Mesendoderm (in vitro differentiated cells): ENCODE data around the gene RAB11FIP3.

ENCODE experiments used
- DNase-seq: peaks from one replicate; pipeline ENCODE4 v3.0.0; 2013
- H2AK5ac ChIP-seq: 2 replicates; pipeline ENCODE4 v1.6.1; 2013; ENCODE audit warnings: low read length, inconsistent platforms
- H2BK120ac ChIP-seq: 2 replicates; pipeline ENCODE4 v1.6.1; 2013; ENCODE audit warnings: low read depth, mild to moderate bottlenecking, low read length, moderate library complexity, mixed read lengths
- H2BK15ac ChIP-seq: replicated peaks from 2 replicates; pipeline ENCODE4 v1.6.1; 2013; ENCODE audit warnings: low read depth, mild to moderate bottlenecking, moderate library complexity
- H2BK5ac ChIP-seq: 2 replicates; pipeline ENCODE4 v1.6.1; 2013; ENCODE audit warnings: low read length, inconsistent platforms
- H3K18ac ChIP-seq: 2 replicates; pipeline ENCODE4 v1.6.1; 2013; ENCODE audit warnings: mild to moderate bottlenecking, low read length, mixed read lengths
- H3K23ac ChIP-seq: one replicate; pipeline ENCODE4 v1.6.1; 2013; ENCODE audit warnings: low read length
- H3K27ac ChIP-seq: 2 replicates; pipeline ENCODE4 v1.5.1; 2013; ENCODE audit warnings: low read depth, mild to moderate bottlenecking, inconsistent platforms, low read length, moderate library complexity
- H3K27me3 ChIP-seq: 2 replicates; pipeline ENCODE4 v1.6.1; 2013; ENCODE audit warnings: low read length, control low read depth, mild to moderate bottlenecking, inconsistent platforms; ENCODE audit not compliant: insufficient read depth, poor library complexity
- H3K36me3 ChIP-seq: 2 replicates; pipeline ENCODE4 v1.6.1; 2013; ENCODE audit warnings: low read length, inconsistent platforms; ENCODE audit not compliant: control insufficient read depth, insufficient read depth
- H3K4ac ChIP-seq: one replicate; pipeline ENCODE4 v1.6.1; 2013; ENCODE audit warnings: low read depth, mild to moderate bottlenecking, low read length, moderate library complexity
- H3K4me1 ChIP-seq: 2 replicates; pipeline ENCODE4 v1.6.1; 2013; ENCODE audit warnings: low read depth, low read length, inconsistent platforms; ENCODE audit not compliant: control insufficient read depth
- H3K4me2 ChIP-seq: 2 replicates; pipeline ENCODE4 v1.6.1; 2013; ENCODE audit warnings: low read length
- H3K4me3 ChIP-seq: 2 replicates; pipeline ENCODE4 v1.5.1; 2013; ENCODE audit warnings: mild to moderate bottlenecking, low read length
- H3K56ac ChIP-seq: one replicate; pipeline ENCODE4 v1.6.1; 2013; ENCODE audit warnings: low read length
- H3K79me1 ChIP-seq: 2 replicates; pipeline ENCODE4 v1.6.1; 2013; ENCODE audit warnings: low read length, inconsistent platforms
- H3K79me2 ChIP-seq: 2 replicates; pipeline ENCODE4 v1.6.1; 2013; ENCODE audit warnings: mild to moderate bottlenecking, low read length; ENCODE audit not compliant: control insufficient read depth, insufficient read depth
- H3K9ac ChIP-seq: 2 replicates; pipeline ENCODE4 v1.6.1; 2013; ENCODE audit warnings: low read length, inconsistent platforms
- H4K5ac ChIP-seq: one replicate; pipeline ENCODE4 v1.6.1; 2013; ENCODE audit warnings: low read length
- H4K8ac ChIP-seq: one replicate; pipeline ENCODE4 v1.6.1; 2013; ENCODE audit warnings: low read depth, mild to moderate bottlenecking, control low read depth, low read length, moderate library complexity
- WGBS: extraction: QIAGEN DNeasy Blood & Tissue Kit; methylation state at CpG from one replicate; pipeline ENCODE4 v1.1.7; 2013; ENCODE audit warnings: low lambda C conversion rate, missing lambda C conversion rate; ENCODE audit not compliant: insufficient coverage; ENCODE audit errors: extremely low coverage; 5-methylcytosine and 5-hydroxymethylcytosine counted together

Gene RAB11FIP3

GRCh38 chr16:397736-398332 is 27.6 kb upstream of the RAB11FIP3 start:
- Histone ChIP-seq H4K8ac (no peak overlapping the region), H3K56ac (peak overlapping the region; percentile 52), H3K27me3 (no peaks in the 10 kb centered on the region), H3K36me3 (peaks cover 7% of the 10 kb centered on the region), H3K4ac (peak overlapping the region; percentile 99), H2BK5ac (no peak overlapping the region), H3K4me2 (peak overlapping the region; percentile 10), H3K23ac (no peak overlapping the region), H2BK120ac (no peak overlapping the region), H3K4me3 (no peak overlapping the region), H2BK15ac (no peak overlapping the region), H3K9ac (peak overlapping the region; percentile 60), H3K4me1 (no peaks in the 10 kb centered on the region), H3K79me1 (peaks cover 9% of the 10 kb centered on the region), H3K18ac (peak overlapping the region; percentile 21), H2AK5ac (no peak overlapping the region), H3K27ac (peak overlapping the region; percentile 19), H3K79me2 (peaks cover 2% of the 10 kb centered on the region), H4K5ac (no peak overlapping the region)
- peak; percentile 93 for DNase-seq
- WGBS = no CpG with 5 or more reads among the region's 29 CpGs

- H3K9ac ChIP-seq = peak overlapping the region; percentile 12
- no peak overlapping the region for H2BK120ac ChIP-seq
- no peaks in the 10 kb centered on the region for H3K4me1 ChIP-seq
- H3K27ac ChIP-seq = no peak overlapping the region
- peaks cover 2% of the 10 kb centered on the region for H3K79me2 ChIP-seq
- no peak overlapping the region for H2BK5ac ChIP-seq
- no peak overlapping the region for H4K8ac ChIP-seq
- no peak overlapping the region for H2AK5ac ChIP-seq
- H3K23ac ChIP-seq = no peak overlapping the region
- no peaks in the 10 kb centered on the region for H3K27me3 ChIP-seq
- no peak overlapping the region for H3K4ac ChIP-seq
- no CpG with 5 or more reads among the region's 24 CpGs for WGBS
- peak overlapping the region; percentile 52 for H3K56ac ChIP-seq
- H3K4me2 ChIP-seq = no peak overlapping the region
- peaks cover 7% of the 10 kb centered on the region for H3K36me3 ChIP-seq
- H3K18ac ChIP-seq = no peak overlapping the region
- no peak overlapping the region for H3K4me3 ChIP-seq
- no peak overlapping the region for H2BK15ac ChIP-seq
- no peak overlapping the region for H4K5ac ChIP-seq
- DNase-seq = peak; percentile 62
- H3K79me1 ChIP-seq = peaks cover 9% of the 10 kb centered on the region
Observed at GRCh38 chr16:398561-399339, 26.7 kb upstream of the RAB11FIP3 start.

GRCh38 chr16:399340-400019 is 26.0 kb upstream of the RAB11FIP3 start:
- Histone ChIP-seq H3K56ac (peak overlapping the region; percentile 25), H3K4me3 (no peak overlapping the region), H3K23ac (peak overlapping the region; percentile 80), H3K4ac (no peak overlapping the region), H3K27ac (no peak overlapping the region), H3K18ac (no peak overlapping the region), H2AK5ac (no peak overlapping the region), H4K5ac (no peak overlapping the region), H3K4me1 (no peaks in the 10 kb centered on the region), H3K4me2 (no peak overlapping the region), H3K36me3 (peaks cover 7% of the 10 kb centered on the region), H4K8ac (no peak overlapping the region), H3K79me2 (peaks cover 2% of the 10 kb centered on the region), H2BK120ac (no peak overlapping the region), H2BK15ac (no peak overlapping the region), H3K79me1 (peaks cover 9% of the 10 kb centered on the region), H2BK5ac (no peak overlapping the region), H3K9ac (no peak overlapping the region), H3K27me3 (no peaks in the 10 kb centered on the region)
- no CpG with 5 or more reads among the region's 22 CpGs for WGBS
- DNase-seq = no peak

GRCh38 chr16:400061-400591 is 25.3 kb upstream of the RAB11FIP3 start:
- H3K4me2 ChIP-seq = no peak overlapping the region
- DNase-seq = no peak
- no CpG with 5 or more reads among the region's 10 CpGs for WGBS

GRCh38 chr16:401468-402348 is 23.7 kb upstream of the RAB11FIP3 start, which contains the start of gene DECR2:
TSS of gene DECR2 (plus strand) at chr16:401885. CDS start at chr16:401964, 79 bp downstream.
- no peak within 1 kb of the TSS for H2BK15ac ChIP-seq
- WGBS = no CpG with 5 or more reads among the region's 91 CpGs
- no peaks in the 10 kb centered on the region for H3K27me3 ChIP-seq

More at GRCh38 chr16:400061-400591, 25.3 kb upstream of the RAB11FIP3 start:
- Histone ChIP-seq H2BK120ac (no peak overlapping the region), H2BK15ac (no peak overlapping the region), H3K79me2 (peaks cover 2% of the 10 kb centered on the region), H3K18ac (no peak overlapping the region), H3K56ac (peak overlapping the region; percentile 64), H3K27me3 (no peaks in the 10 kb centered on the region), H4K8ac (no peak overlapping the region), H2BK5ac (no peak overlapping the region), H3K4me1 (no peaks in the 10 kb centered on the region), H3K79me1 (peaks cover 9% of the 10 kb centered on the region), H3K36me3 (peaks cover 7% of the 10 kb centered on the region), H3K4ac (no peak overlapping the region), H3K4me3 (no peak overlapping the region), H3K9ac (no peak overlapping the region), H4K5ac (no peak overlapping the region), H2AK5ac (no peak overlapping the region), H3K27ac (no peak overlapping the region), H3K23ac (peak overlapping the region; percentile 80)

More at GRCh38 chr16:401468-402348, 23.7 kb upstream of the RAB11FIP3 start, which contains the start of gene DECR2:
- peak within 1 kb of the TSS; percentile 95 for H3K9ac ChIP-seq
- no peak within 1 kb of the TSS for H4K5ac ChIP-seq
- peak; percentile 93 for DNase-seq
- peaks cover 2% of the 10 kb centered on the region for H3K79me2 ChIP-seq
- H3K4me3 ChIP-seq = peak within 1 kb of the TSS; percentile 60
- H3K4me2 ChIP-seq = peak within 1 kb of the TSS; percentile 56
- H3K23ac ChIP-seq = no peak within 1 kb of the TSS
- H2BK5ac ChIP-seq = no peak within 1 kb of the TSS
- H3K79me1 ChIP-seq = peaks cover 9% of the 10 kb centered on the region
- peak within 1 kb of the TSS; percentile 85 for H3K27ac ChIP-seq
- H4K8ac ChIP-seq = no peak within 1 kb of the TSS
- H3K36me3 ChIP-seq = peaks cover 7% of the 10 kb centered on the region
- H2BK120ac ChIP-seq = no peak within 1 kb of the TSS
- H3K56ac ChIP-seq = peak within 1 kb of the TSS; percentile 96
- H2AK5ac ChIP-seq = no peak within 1 kb of the TSS
- peak within 1 kb of the TSS; percentile 17 for H3K18ac ChIP-seq
- H3K4ac ChIP-seq = no peak within 1 kb of the TSS
- H3K4me1 ChIP-seq = no peaks in the 10 kb centered on the region
